Tibial nerve (tissue), 4 donors: Measurements from ENCODE around the gene OR2V1. TPM values are rescaled to one million over a fixed set of nuclear protein-coding genes. Genes with fewer than 3 reads are reported as not detected.

Source experiments
- DNase-seq, 2 donors: peaks; one replicate each; pipeline ENCODE4 v3.0.0-alpha.2; 2019; ENCODE audit warnings: low spot score in 2 of 2
- H3K27ac ChIP-seq, 4 donors: fragments of 200-600 bp; sonication (generic) in 3 of 4; one replicate each; pipeline ENCODE4 v1.5.1; 2017 to 2019; ENCODE audit warnings: mild to moderate bottlenecking in 1 of 4
- H3K27me3 ChIP-seq, 2 donors: fragments of 200-600 bp; sonication (generic) in 1 of 2; one replicate each; pipeline versions ENCODE4 v1.5.1 to v1.6.0; 2017 to 2019
- H3K36me3 ChIP-seq, 3 donors: fragments of 200-600 bp; sonication (generic); one replicate each; pipeline ENCODE4 v1.5.1; 2018 to 2019
- H3K4me1 ChIP-seq, 4 donors: fragments of 200-600 bp; sonication (generic) in 3 of 4; one replicate each; pipeline ENCODE4 v1.5.1; 2017 to 2019
- H3K4me3 ChIP-seq, 4 donors: fragments of 200-600 bp; sonication (generic) in 3 of 4; one replicate each; pipeline ENCODE4 v1.5.1; 2017 to 2019; ENCODE audit warnings: mild to moderate bottlenecking in 1 of 4, moderate library complexity in 1 of 4
- H3K9me3 ChIP-seq, 4 donors: fragments of 200-600 bp; sonication (generic) in 3 of 4; one replicate each; pipeline ENCODE4 v1.5.1; 2017 to 2019
- EP300 ChIP-seq, 2 donors: sonication (generic); formaldehyde crosslinking; IDR thresholded peaks; one replicate each; pipeline ENCODE4 v1.6.1; 2017; ENCODE audit warnings: antibody characterized with exemption in 2 of 2, mild to moderate bottlenecking in 1 of 2
- POLR2A ChIP-seq, 2 donors: fragments of 450-650 bp; IDR thresholded peaks; one replicate each; pipeline ENCODE4 v1.6.1; 2017; ENCODE audit warnings: antibody characterized with exemption in 2 of 2, mild to moderate bottlenecking in 2 of 2, moderate library complexity in 2 of 2
- WGBS, 2 donors: methylation state at CpG; one replicate each; pipeline ENCODE4 v1.1.5; 2018; 5-methylcytosine and 5-hydroxymethylcytosine counted together
- total RNA-seq, 4 donors: library from RNA; depleted of rRNA; stranded (reverse); fragments of >200 nt; gene quantifications; one replicate each; pipeline ENCODE4 v1.1.0, GENCODE V29; 2016
- TF ChIP-seq, protein P1 (sequence below), 5 experiments: fragments of 200-600 bp in 3 of 5; fragments of 450-650 bp in 2 of 5; sonication (generic) in 3 of 5; IDR thresholded peaks; one replicate each; pipeline ENCODE4 v1.5.1; 2016 to 2019; ENCODE audit warnings: antibody characterized with exemption in 5 of 5, mild to moderate bottlenecking in 3 of 5, moderate library complexity in 2 of 5

Gene OR2V1
- total RNA-seq, 4 donors from 2014 or later = not detected

DNA sequence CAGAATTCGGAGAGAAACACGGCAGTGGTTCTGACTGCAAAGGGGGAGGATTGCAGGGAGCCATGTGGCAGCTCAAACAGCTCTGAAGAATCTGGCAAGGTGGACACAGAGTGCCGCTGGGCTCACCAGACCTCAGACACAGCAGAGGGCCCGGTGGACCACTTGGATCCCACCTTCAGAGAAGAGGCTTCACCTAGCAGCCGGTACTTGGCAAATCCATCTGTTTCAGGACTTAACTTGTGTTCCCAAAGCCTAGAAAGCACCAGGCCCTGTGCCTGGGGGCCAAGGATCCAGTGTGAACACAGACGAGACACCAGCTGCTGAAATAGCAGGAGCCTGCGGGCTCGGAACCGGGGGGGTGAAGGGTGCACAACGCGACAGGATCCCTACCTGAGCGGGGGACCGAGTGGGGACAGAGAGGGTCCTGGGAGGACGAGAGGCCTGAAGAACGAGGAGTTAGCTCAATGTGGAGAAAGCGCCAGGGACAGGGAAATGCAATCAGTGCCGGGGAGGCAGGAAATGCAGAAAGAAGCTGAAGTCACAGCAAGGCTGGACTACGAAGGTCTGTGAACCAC lies 46.3 kb downstream of the OR2V1 start:
- Histone ChIP-seq H3K9me3 (no peaks in the 10 kb centered on the region), H3K4me3 (no peak overlapping the region), H3K27me3 (peaks cover 0 to 3% of the 10 kb centered on the region in 2 donors), H3K36me3 (no peaks in the 10 kb centered on the region), H3K4me1 (no peaks in the 10 kb centered on the region), H3K27ac (no peak overlapping the region)
- 59 to 68% methylated on average over 17 to 18 of the region's 18 CpGs for WGBS, 2 donors
- no peak for TF ChIP-seq POLR2A (IDR thresholded peaks at IDR 0.05)
- TF ChIP-seq, protein P1, sequence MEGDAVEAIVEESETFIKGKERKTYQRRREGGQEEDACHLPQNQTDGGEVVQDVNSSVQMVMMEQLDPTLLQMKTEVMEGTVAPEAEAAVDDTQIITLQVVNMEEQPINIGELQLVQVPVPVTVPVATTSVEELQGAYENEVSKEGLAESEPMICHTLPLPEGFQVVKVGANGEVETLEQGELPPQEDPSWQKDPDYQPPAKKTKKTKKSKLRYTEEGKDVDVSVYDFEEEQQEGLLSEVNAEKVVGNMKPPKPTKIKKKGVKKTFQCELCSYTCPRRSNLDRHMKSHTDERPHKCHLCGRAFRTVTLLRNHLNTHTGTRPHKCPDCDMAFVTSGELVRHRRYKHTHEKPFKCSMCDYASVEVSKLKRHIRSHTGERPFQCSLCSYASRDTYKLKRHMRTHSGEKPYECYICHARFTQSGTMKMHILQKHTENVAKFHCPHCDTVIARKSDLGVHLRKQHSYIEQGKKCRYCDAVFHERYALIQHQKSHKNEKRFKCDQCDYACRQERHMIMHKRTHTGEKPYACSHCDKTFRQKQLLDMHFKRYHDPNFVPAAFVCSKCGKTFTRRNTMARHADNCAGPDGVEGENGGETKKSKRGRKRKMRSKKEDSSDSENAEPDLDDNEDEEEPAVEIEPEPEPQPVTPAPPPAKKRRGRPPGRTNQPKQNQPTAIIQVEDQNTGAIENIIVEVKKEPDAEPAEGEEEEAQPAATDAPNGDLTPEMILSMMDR (IDR thresholded peaks at IDR 0.05) = no peak
- TF ChIP-seq EP300 (IDR thresholded peaks at IDR 0.05) = no peak
- no peak for DNase-seq

DNA sequence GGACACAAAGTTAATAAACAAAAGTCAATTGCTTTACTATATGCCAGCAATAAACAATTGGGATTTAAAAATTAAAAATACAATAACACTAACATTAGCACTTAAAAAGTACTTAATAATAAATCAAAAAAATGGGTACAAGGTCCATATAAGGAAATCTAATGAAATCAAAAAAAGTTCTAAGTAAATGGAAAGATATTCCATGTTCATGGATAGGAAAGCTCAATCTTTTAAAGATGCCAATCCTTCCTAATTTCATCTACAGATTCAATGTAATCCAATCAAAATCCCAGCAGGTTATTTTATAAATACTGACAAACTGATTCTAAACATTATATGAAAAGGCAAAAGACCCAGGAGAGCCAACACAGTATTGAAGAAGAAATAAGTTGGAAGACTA lies 49.0 kb downstream of the OR2V1 start:
- TF ChIP-seq, protein P1 (IDR thresholded peaks at IDR 0.05) = no peak
- TF ChIP-seq EP300 (IDR thresholded peaks at IDR 0.05) (no peak), POLR2A (IDR thresholded peaks at IDR 0.05) (no peak)
- Histone ChIP-seq H3K36me3 (no peaks in the 10 kb centered on the region), H3K4me1 (no peaks in the 10 kb centered on the region), H3K9me3 (peaks cover 0 to 14% (median under 1%) of the 10 kb centered on the region in 4 donors), H3K27me3 (peaks cover 0 to 3% of the 10 kb centered on the region in 2 donors), H3K4me3 (no peak overlapping the region), H3K27ac (no peak overlapping the region)
- no peak for DNase-seq

DNA sequence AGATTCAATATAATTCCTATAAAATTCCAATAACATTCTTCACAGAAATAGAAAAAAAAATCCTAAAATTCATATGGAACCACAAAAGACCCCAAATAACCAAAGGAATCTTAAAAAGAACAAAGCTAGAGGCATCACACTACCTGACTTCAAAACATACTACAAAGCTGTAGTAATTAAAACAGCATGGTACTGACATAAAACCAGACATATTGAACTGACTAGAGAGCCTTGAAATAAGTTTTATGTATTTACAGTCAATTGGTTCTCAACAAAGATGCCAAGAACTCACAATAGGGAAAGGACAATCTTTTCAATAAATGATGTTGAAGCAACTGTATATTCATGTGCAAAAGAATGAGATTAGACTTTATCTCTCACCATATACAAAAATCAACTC lies 54.0 kb downstream of the OR2V1 start:
- H3K27me3 ChIP-seq = no peaks in the 10 kb centered on the region
- H3K27ac ChIP-seq = no peak overlapping the region
- H3K4me3 ChIP-seq = no peak overlapping the region
- no peaks in the 10 kb centered on the region for H3K4me1 ChIP-seq
- H3K9me3 ChIP-seq = peaks cover 0 to 53% (median 1%) of the 10 kb centered on the region in 4 donors
- TF ChIP-seq POLR2A (IDR thresholded peaks at IDR 0.05) = no peak
- TF ChIP-seq EP300 (IDR thresholded peaks at IDR 0.05) = no peak
- TF ChIP-seq, protein P1 (IDR thresholded peaks at IDR 0.05) = no peak
- no peak for DNase-seq
- H3K36me3 ChIP-seq = no peaks in the 10 kb centered on the region

Other genes starting within 250 kb of the OR2V1 start
- gene BTNL8, start 232.0 kb downstream of the OR2V1 start, total RNA-seq = not detected
- not detected for gene BTNL3, start 142.3 kb downstream of the OR2V1 start, total RNA-seq
- gene BTNL9, start 90.9 kb downstream of the OR2V1 start, total RNA-seq = 10 to 100 TPM; 24.9 to 54.9 (median 47.5) TPM
- not detected for gene OR2V2, start 16.4 kb upstream of the OR2V1 start, total RNA-seq
- gene TRIM7, start 74.0 kb upstream of the OR2V1 start, total RNA-seq = 10 to 100 TPM in 3 of 4 donors, 1 to 10 TPM in 1; 3.7 to 12.1 (median 10.6) TPM
- 10 to 100 TPM; 17.9 to 25.7 (median 22.7) TPM for gene TRIM41, start 92.1 kb upstream of the OR2V1 start, total RNA-seq
- 1,000 to 10,000 TPM; 1,722 to 2,174 (median 1,870) TPM for gene RACK1, start 112.7 kb upstream of the OR2V1 start, total RNA-seq
- gene TRIM52, start 130.0 kb upstream of the OR2V1 start, total RNA-seq = 10 to 100 TPM; 12.3 to 20.3 (median 16.4) TPM
- 1 to 10 TPM in 1 of 4 donors, under 1 TPM in 2, not detected in 1; 0.59 to 3.3 (median 0.60) TPM for gene OR4F3, start 236.1 kb upstream of the OR2V1 start, total RNA-seq